T1000 (cell line): ENCODE data around the gene LRRN3.

Experiments
- DNase-seq: peaks from one replicate; lab custom pipeline; 2025; ENCODE audit warnings: mixed read lengths; lab: John Stamatoyannopoulos, UW

Gene LRRN3

GRCh38 chr7:111107579-111107978 is 16.7 kb downstream of the LRRN3 start:
- DNase-seq, result no peak

DNA sequence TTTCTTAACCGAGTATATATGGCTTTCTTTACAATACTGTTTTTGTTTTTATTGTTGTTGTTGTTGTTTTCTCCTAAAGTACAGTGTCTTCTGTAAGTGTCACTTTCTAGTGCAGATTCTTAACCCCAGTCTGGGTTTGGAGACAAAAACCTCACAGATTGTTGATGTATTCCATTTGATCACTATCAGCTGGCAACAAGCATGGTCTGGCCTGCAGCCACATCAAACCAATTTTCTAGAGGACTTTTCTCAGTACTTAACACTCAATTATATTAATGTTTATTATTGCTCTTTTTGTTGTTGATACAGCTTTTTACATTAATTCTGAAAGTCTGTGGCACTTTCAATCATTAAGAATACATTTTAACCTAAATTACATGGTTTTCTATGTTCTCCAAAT is 17.1 kb downstream of the LRRN3 start:
- no peak for DNase-seq

GRCh38 chr7:111108496-111108895 is 17.6 kb downstream of the LRRN3 start:
- DNase-seq, result no peak

DNA sequence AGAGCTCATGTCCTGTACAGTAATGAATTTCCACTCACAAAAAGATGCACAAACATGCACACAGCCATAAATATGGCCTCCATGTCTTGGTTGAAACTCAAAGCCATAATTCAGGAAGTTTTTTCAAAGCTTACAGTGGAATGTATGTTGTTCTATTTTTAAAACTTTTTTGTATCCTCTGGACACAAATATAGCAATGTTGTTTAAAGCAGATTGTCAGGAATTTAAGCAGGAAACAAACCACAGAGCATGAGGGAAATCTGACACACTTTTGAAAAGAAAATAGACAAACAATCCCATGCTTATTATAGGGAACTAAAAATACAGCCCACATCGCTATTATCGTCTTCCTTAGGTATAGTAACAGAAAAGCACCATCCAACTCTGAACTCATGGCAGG is 21.5 kb downstream of the LRRN3 start:
- no peak for DNase-seq

DNA sequence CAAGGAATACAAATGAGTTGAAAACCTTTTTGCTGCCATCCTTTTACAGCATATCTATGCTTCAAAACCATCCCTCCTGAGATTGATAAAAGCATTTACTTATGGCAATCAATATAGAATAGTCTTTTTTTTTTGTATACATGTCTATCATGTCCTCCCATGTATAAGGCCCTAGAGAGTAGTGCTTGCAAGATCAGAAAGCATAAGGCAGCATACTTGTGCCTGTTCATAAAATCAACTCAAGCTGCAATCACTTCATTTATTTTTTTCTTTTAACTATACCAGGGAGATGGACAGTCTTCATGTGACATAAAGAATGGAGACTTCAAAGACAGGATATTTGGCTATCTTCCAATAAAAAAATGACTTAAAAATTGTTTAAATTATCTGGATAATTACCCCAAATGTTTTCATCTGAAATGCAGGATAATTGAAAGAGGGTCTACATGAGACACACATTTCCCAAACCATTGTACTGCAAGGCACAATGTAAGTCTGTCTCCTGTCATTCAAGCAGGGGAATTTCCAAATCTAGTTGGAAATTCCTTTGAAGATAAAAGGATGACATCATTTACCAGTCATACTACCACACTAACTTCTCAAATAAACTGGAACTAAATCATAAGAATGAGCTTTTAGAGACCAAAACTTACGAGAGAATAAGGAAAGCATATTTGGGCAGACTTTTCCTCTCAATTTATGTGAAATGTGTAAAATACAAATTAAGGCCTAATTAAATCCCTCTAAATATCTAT is 22.5 kb downstream of the LRRN3 start:
- DNase-seq, result no peak

- DNase-seq, result no peak
Measured at GRCh38 chr7:111115966-111116365, 25.0 kb downstream of the LRRN3 start.

DNA sequence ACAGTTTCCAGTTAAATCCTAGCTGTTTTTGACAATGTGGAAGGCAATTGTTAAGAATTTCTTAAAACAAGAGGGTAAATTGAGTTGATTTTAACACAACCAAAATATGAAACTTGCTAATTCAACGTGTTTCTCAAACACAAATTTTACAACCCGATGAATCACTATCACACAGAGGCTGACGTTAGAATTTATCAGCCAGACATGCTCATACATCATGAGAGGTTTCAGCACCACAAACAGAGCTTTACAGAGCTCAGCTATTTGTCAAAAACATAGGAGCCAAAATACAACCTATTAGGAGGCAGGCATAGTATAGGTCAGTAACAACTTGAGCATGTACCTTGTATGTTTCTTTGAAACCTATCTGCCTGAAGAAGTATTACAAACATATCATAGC is 36.1 kb downstream of the LRRN3 start:
- no peak for DNase-seq

GRCh38 chr7:111129435-111129834 is 38.5 kb downstream of the LRRN3 start:
- no peak for DNase-seq

DNA sequence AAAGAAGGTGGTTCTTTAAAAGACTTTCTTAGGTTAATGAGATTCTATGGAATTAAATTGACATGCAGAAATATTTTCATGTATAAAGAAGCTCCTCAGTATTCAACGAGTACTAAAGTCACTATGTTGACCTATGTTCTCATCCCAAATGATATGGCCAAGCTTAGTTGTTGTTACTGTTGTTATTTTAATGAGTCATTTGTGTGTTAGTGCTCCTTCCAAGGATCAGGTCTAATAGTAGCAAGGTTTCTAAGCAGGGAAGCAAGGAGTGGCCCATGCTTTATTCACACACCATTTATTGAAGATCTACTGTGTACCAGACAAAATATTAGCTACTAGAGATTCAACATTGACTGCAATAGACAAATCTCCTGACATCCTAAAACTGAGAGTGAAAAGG is 41.9 kb downstream of the LRRN3 start:
- DNase-seq, result no peak

GRCh38 chr7:111137296-111138192 is 46.6 kb downstream of the LRRN3 start:
- DNase-seq, result no peak

DNA sequence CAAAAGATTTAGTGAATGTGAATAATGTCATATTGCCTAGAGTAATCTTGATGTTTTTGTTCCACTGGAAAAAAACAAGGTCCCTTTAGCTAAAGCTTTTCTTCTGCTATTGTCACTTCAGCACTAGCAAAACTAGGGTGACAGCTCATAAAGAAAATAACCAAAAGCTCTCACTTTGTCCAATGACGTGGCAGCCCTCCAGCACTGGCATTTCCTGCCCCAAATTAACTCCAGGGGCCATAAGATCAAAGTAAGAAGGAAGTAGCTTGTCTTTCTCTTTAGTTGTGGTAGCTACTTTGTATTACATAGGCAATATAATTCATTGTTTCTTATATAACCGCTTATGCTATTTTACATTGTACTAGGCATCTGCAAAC is 47.3 kb downstream of the LRRN3 start:
- peak; percentile 1 for DNase-seq

DNA sequence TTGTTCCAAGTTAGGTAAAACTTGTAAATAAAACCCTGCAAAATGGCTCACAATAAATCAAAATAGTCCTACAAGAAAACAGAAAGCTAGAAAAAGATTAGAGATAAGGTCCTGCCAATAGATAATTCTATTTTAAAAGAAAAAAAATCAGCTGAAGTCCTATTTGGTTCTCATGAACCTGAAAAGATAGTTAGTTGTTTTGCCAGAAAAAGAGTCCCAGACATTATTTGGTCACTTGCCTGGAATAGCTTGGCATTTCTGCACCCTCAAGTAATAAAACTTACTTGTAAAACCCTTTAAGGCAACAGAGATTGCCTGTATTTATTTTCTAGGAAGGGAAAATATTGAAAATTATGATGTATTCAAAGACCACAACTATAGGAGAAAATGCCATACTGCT is 47.7 kb downstream of the LRRN3 start:
- no peak for DNase-seq

GRCh38 chr7:111140091-111140865 is 49.4 kb downstream of the LRRN3 start:
- no peak for DNase-seq

DNA sequence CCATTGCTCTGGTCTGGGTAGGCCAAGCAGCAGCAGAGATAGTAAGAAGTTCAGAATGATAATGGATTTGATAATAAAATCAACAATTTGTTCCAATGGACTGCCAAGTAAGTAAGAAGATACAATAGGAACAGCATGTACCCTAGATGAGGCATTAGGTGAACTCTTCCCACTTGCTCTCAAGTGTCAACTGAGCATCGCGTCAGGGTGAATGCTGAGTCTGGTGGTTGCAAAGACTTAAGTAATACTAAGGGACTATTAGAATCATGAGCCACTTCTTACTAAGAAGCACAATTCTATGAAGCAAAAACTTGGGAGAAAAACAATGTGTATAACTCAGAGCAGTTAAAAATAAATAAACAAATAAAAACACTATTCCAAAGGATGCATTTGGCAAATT is 54.5 kb downstream of the LRRN3 start:
- DNase-seq, result no peak

GRCh38 chr7:111146136-111146535 is 55.2 kb downstream of the LRRN3 start:
- no peak for DNase-seq

- DNase-seq, result no peak
Measured at GRCh38 chr7:111147708-111148533, 57.0 kb downstream of the LRRN3 start.

DNA sequence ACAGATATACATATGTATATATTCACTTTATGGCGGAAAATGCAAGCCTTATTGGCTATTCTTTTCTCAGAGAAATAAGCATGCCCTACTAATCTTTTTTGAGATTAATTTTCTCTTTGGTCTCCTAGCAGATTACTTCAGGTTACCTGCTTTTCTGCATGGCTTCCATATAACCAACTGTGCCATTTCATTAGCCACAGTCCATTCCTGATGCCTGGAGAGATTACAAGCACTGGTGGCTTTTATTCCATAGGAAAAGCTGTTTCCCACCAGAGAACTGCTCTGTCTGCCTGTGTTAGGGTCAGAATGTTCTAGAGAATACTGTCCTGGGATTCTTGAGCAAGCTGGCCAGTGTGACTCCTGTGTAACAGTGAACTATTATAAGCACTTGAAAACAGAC is 59.8 kb downstream of the LRRN3 start:
- no peak for DNase-seq

DNA sequence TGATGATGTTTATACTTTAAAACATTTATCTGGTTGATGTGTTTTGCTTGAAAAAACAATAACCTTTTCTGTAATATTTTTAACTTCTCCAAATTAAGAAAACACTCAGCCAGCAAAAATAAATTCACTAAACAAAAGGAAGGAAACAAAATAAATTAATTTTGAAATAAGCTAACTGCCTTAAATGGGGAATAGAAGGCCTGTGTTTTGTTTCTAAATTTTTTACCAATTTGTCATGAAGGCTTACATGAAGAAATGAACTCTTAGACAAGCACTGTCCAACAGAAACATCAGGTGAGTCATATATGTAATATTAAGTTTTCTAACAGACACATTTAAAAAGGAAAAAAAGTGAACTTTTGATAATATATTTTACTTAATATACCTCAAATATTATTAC is 68.5 kb downstream of the LRRN3 start:
- no peak for DNase-seq

DNA sequence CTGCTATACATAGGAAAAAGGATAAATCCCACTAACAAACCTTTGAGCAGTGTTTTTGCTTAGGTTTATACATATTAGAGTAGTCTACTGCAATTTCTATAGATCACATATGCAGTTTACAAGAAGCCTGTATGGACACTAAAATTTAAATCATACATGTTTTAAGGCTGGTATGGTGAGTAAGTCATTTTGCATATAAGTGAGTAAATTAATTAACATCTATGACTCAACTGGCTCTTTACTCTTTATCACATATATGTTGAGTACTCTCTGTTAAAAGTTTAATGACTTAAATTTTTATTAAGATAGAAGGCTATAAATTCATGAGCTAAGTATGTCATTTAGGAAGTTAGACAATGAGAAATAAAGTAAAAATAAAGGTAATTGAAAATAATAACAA is 69.4 kb downstream of the LRRN3 start:
- no peak for DNase-seq

DNA sequence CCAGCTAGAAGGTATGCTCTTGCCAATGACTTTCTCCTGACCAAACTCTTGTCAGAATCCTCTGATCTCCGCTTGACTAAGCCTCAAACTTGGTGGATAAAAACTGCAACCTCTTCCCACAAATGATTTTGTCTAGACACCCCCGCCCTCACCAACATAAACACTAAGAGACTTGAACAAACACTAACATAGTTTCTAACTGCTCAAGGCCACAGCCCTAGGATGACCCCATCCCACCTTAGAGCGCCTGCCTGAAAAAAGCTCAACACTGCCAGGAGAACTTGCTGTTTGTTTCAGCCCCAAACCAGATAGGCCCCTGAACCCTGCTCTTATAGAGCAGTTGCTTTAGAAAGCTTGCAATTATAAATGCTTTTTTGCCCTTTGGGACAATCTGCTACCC is 71.8 kb downstream of the LRRN3 start:
- no peak for DNase-seq

DNA sequence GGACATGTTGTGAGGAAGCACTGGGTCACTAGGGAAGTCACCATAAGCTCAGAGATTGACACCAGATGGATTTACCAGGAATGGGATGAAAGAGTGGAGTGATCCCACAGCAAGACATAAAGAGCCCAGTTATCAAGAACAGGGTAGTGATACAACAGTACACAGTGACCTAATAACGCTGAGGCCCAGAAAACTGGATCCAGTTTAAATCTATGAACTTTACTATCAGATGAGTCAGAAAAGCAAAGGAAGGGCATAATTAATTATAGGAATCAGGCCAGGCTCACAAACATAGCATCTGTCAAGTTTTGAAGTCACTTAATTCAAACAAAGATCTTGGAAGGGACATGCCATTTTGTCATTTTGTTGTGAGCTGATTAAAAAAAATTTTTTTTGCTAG is 73.5 kb downstream of the LRRN3 start:
- no peak for DNase-seq

GRCh38 chr7:111168182-111168581 is 77.3 kb downstream of the LRRN3 start:
- DNase-seq, result no peak
